Measurements from ENCODE around the gene RADIL. TPM values are rescaled to one million over a fixed set of nuclear protein-coding genes. Genes with fewer than 3 reads are reported as not detected.

RADIL gene, protein sequence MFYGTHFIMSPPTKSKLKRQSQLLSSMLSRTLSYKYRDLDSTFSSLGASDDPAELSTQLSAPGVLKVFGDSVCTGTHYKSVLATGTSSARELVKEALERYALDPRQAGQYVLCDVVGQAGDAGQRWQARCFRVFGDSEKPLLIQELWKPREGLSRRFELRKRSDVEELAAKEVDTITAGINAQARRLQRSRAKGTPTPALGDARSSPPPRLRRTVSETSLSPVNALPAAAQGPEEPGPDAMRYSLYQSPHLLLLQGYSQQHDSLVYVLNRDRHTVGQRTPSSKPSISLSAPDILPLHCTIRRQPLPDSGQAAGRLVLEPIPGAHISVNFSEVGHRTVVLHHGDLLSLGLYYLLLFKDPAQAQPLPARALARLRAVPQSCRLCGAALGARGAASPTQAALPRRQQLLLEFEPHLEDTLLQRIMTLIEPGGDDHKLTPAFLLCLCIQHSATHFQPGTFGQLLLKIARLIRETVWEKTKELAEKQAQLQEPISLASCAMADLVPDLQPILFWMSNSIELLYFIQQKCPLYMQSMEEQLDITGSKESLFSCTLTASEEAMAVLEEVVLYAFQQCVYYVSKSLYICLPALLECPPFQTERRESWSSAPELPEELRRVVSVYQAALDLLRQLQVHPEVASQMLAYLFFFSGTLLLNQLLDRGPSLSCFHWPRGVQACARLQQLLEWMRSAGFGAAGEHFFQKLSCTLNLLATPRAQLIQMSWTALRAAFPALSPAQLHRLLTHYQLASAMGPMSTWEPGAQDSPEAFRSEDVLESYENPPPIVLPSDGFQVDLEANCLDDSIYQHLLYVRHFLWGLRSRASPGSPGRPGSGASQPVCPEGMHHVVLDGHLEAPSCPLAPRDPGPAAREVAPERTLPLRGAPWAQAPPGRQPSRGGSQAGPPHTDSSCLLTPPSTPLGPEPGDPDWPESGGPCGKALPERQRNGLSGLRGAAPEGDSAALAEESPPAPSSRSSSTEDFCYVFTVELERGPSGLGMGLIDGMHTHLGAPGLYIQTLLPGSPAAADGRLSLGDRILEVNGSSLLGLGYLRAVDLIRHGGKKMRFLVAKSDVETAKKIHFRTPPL
- total RNA-seq, result under 1 TPM; 0.17 to 0.28 TPM

DNA sequence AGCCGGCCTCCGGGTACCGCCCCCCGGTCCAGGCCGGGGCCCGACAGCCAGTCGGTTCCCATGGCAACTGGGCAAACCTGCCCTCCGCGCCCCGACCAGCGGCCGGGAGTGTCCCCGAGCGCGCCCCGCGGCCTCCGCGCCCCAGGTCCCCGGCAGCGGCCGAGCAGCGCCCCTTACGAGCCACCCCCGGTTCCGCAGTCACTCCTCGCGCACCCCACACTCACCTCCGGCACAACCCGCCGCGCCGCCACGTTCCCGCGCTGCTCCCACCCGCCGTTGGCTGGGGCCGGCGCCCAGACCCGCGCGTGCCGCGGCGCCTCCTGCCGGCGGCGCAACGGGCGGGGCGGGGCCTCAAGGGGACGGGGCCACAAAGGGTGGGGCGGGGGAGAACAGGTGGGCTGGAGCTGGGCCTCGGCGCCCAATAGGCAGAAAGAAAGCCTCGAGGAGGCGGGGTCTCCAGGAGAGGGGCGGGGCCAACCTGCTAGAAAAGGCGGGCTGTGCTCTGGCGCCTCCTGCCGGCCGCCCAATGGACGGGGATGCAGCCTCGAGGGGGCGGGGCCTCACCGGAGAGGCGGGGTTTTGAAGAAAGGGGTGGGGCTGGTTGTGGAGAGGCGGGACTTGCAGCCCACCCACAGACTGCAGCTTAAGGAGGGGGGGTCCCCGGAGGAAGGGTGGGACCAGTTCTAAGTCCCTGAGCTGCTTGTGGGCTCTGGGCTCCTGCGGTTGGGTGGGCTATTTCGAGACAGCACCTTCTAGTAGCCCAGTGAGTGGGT, at the start of gene RADIL:
RADIL (minus strand) TSS at position 345 of the 773 bp plus-strand sequence. CDS start 5,577 bp downstream, outside the sequence.
- Mint-ChIP-seq H3K36me3 (no peaks in the 10 kb centered on the region), H3K4me3 (peak within 1 kb of the TSS; percentile 52), H3K9me3 (no peaks in the 10 kb centered on the region), H3K27me3 (peaks cover 34% of the 10 kb centered on the region), H3K4me1 (peaks cover 4% of the 10 kb centered on the region), H3K27ac (no peak within 1 kb of the TSS)
- DNase-seq (peak; percentile 95), ATAC-seq (ENCODE audit: low read depth) (peak; percentile 96)
- POLR2A ChIA-PET, result interaction anchor here (1.3 kb wide), 1 partner anchor 108 kb away, joined by 4 read pairs; the partner anchor contains the start of gene AP5Z1

DNA sequence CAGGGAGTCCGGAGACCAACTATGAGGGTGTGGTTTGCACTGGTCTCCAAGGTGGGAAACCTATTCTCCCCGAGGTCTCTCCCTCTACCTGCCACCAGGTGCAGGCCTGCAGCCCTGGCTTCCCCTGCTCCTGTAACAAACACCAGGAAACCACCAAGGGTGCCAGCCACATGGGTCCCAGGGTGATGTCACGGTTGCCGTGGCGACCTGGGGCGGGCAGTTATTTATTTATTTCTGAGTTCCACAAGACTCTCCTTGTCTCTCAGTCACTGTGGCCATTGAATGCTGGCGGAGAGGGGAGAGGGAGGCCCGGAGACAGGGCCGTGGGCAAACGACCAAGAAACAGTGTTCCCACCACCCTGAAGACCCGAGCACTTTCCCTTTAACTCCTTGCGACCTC, 48.4 kb upstream of the RADIL start:
- peaks cover 1% of the 10 kb centered on the region for H3K27me3 Mint-ChIP-seq
- no peaks in the 10 kb centered on the region for H3K36me3 Mint-ChIP-seq
- ATAC-seq (ENCODE audit: low read depth), result no peak
- H3K4me3 Mint-ChIP-seq, result no peak overlapping the region
- DNase-seq, result no peak
- H3K27ac Mint-ChIP-seq, result no peak overlapping the region
- POLR2A ChIA-PET, result no interaction called here
- H3K9me3 Mint-ChIP-seq, result no peaks in the 10 kb centered on the region
- no peaks in the 10 kb centered on the region for H3K4me1 Mint-ChIP-seq

DNA sequence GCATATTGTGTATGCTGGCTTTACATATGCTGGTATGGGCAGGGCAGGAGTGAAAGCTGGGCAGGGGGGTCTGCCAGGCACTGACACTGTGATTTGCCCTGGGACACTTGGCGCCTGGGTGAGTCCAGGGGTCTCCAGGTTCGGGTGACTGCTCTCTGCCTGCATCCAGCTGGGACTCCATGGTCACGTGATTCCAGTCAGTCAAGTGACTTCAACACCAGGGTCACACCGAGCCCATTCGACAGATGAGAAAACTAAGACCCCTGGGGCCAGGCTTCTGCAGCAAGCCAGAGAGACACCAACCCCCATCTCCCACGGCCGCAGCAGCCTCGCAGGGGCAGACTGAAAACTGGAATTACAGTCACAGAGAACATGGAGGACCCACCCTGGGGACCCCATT, 45.5 kb upstream of the RADIL start:
- Mint-ChIP-seq H3K4me3 (no peak overlapping the region), H3K36me3 (no peaks in the 10 kb centered on the region), H3K27me3 (peaks cover 3% of the 10 kb centered on the region), H3K27ac (no peak overlapping the region), H3K4me1 (no peaks in the 10 kb centered on the region), H3K9me3 (no peaks in the 10 kb centered on the region)
- ATAC-seq (ENCODE audit: low read depth) (no peak), DNase-seq (no peak)
- POLR2A ChIA-PET, result no interaction called here

DNA sequence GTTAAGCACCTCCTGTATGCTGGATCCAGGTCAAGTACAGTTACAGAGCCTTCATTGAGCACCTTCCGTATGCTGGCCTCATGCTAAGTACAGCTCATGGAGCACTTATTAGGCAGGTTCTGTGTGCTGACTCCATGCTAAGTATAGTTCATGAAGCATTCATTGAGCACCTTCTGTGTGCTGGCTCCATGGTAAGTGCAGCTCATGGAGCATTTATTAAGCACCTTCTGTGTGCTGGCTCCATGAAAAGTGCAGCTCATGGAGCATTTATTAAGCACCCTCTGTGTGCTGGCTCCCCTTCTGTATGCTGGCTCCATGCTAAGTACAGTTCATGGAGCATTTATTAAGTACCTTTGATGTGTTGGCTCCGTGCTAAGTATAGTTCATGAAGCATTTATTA, 44.9 kb upstream of the RADIL start:
- Mint-ChIP-seq H3K9me3 (no peaks in the 10 kb centered on the region), H3K4me1 (no peaks in the 10 kb centered on the region), H3K27ac (no peak overlapping the region), H3K36me3 (no peaks in the 10 kb centered on the region), H3K27me3 (peaks cover 3% of the 10 kb centered on the region), H3K4me3 (no peak overlapping the region)
- POLR2A ChIA-PET, result interaction anchor here (0.5 kb wide), 1 partner anchor 461 kb away, joined by 3 read pairs; no protein-coding TSS in a partner anchor
- ATAC-seq (ENCODE audit: low read depth) (no peak), DNase-seq (no peak)

DNA sequence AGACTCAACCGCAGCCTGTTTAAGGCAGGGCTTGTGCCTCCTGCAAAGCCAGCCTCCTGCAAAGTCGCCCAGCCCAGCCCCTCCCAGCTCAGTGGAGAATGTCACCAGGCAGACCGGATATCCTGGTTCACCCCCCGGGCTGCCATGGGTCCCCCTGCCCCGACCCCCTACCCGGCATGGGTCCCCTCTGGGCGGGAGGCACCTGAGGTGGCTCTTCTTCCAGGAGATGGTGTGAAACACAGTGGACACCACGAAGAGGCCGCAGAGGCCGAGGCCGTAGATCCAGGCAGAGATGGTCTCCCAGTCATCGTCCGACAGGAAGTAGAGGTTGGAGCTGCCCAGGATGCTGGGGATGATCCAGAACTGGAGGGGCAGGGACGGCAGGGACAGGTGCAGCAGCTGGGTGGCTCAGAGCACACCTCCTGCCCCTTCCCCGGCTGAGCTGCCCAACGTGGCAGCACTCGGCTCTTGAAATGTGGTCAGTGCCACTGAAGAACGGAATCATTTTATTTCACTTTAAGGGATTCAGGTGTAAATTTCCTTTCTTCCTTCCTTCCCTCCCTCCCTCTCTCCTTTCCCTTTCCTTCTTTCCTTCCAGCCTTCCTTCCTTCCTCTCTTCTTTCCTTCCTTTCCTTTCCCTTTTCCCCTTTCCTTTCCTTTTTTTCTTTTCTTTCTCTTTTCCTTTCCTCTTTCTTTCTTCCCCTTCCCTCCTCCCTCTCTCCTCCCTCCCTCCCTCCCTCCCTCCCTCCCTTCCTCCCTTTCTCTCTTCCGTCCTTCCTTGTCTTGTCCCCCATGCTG, 36.7 kb upstream of the RADIL start:
- no peak for DNase-seq
- no peaks in the 10 kb centered on the region for H3K4me1 Mint-ChIP-seq
- no peaks in the 10 kb centered on the region for H3K27me3 Mint-ChIP-seq
- peaks cover 3% of the 10 kb centered on the region for H3K9me3 Mint-ChIP-seq
- no peak overlapping the region for H3K4me3 Mint-ChIP-seq
- POLR2A ChIA-PET, result no interaction called here
- no peaks in the 10 kb centered on the region for H3K36me3 Mint-ChIP-seq
- no peak for ATAC-seq (ENCODE audit: low read depth)
- H3K27ac Mint-ChIP-seq, result no peak overlapping the region

DNA sequence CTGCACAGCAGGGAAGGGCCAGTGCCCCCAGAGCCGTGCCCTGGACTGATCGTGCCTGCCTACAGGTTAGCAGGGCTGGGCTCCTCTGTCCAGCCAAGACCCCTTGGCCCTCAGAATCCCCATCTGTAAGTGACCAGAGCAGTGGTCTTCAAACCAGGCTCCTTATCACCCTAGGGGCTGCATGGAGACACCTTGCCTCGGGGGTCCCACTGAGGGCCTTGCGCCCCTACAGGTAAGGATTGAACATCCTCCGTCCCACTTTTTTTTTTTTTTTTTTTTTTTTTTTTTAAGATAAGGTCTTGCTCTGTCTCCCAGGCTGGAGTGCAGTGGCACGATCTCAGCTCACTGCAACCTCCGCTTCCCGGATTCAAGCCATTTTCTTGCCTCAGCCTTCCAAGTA, 32.6 kb upstream of the RADIL start:
- Mint-ChIP-seq H3K27ac (no peak overlapping the region), H3K4me3 (no peak overlapping the region), H3K9me3 (peaks cover 3% of the 10 kb centered on the region), H3K36me3 (no peaks in the 10 kb centered on the region), H3K4me1 (no peaks in the 10 kb centered on the region), H3K27me3 (no peaks in the 10 kb centered on the region)
- no peak for DNase-seq
- POLR2A ChIA-PET, result no interaction called here
- ATAC-seq (ENCODE audit: low read depth), result no peak

DNA sequence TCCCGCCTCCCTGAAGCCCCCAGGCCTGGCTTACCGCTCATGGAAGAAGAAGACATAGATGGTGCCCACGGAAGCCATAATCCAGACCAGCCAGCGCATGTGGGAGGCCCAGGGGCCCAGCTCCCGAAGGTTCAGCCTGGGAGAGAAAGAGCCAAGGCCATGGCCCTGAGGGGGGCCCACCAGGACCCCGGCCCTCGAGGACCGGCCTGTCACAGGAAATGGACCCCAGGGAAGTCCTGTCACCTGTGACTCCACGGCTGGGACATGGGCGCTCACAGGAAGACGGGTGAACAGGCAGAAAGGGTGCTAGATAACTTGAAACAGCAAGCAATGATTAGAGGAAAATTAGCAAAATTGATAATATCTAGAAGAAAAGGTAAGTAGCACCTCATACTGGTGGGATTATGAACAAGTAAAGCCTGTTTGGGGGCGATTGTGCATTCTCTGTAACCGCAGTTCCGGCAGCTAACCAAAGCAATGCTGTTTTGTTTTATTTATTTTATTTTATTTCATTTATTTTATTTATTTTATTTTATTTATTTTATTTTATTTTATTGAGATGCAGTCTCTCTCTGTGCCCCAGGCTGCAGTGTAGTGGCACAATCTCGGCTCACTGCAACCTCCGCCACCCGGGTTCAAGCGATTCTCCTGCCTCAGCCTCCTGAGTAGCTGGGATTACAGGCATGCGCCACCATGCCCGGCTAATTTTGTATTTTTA, 27.8 kb upstream of the RADIL start:
- no peak overlapping the region for H3K4me3 Mint-ChIP-seq
- no peaks in the 10 kb centered on the region for H3K27me3 Mint-ChIP-seq
- no peaks in the 10 kb centered on the region for H3K4me1 Mint-ChIP-seq
- H3K9me3 Mint-ChIP-seq, result no peaks in the 10 kb centered on the region
- POLR2A ChIA-PET, result no interaction called here
- no peaks in the 10 kb centered on the region for H3K36me3 Mint-ChIP-seq
- no peak for DNase-seq
- ATAC-seq (ENCODE audit: low read depth), result no peak
- H3K27ac Mint-ChIP-seq, result no peak overlapping the region

DNA sequence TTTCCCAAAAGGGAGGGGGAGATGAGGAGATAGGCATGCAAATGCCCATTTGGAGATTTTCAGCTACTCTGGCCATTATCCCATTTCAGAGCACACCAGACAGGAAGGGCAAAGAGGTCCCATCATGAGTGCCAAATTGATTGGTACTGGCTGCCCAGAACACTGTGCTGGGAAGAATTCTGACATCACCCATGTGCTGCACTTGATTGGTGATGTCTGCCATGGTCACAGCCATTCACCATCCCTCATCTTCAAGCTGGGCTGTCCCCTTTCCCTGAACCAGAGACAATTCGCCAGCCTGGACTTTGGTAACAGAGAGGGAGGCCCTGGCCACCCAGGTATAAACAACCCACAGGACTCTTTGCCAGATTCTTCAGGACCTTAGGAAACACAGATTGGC, 23.2 kb upstream of the RADIL start:
- H3K4me3 Mint-ChIP-seq, result no peak overlapping the region
- POLR2A ChIA-PET, result no interaction called here

DNA sequence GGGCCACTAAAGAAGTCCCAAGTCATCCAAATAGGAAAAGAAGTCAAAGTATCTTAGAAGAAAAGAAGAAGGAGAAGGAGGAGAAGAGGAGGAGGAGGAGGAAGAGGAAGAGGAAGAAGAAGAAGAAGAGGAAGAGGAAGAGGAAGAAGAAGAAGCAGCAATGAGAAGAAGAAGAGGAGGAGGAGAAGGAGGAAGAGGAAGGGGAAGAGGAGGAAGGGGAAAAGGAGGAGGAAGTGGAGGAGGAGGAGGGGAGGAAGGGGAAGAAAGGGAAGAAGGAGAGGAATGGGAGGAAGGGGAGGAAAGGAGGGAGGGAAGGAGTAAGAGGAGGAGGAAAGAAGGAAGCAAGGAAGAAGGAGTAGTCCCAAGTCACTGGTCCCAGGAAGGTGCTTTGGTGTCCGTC, 21.7 kb upstream of the RADIL start:
- H3K27ac Mint-ChIP-seq, result no peak overlapping the region
- H3K36me3 Mint-ChIP-seq, result no peaks in the 10 kb centered on the region
- no peak overlapping the region for H3K4me3 Mint-ChIP-seq
- H3K4me1 Mint-ChIP-seq, result no peaks in the 10 kb centered on the region
- no peaks in the 10 kb centered on the region for H3K27me3 Mint-ChIP-seq
- no peak for DNase-seq
- POLR2A ChIA-PET, result no interaction called here
- ATAC-seq (ENCODE audit: low read depth), result no peak
- no peaks in the 10 kb centered on the region for H3K9me3 Mint-ChIP-seq

More for the DNA sequence above, 23.2 kb upstream of the RADIL start:
- Mint-ChIP-seq H3K4me1 (no peaks in the 10 kb centered on the region), H3K36me3 (no peaks in the 10 kb centered on the region), H3K27ac (no peak overlapping the region), H3K27me3 (no peaks in the 10 kb centered on the region), H3K9me3 (no peaks in the 10 kb centered on the region)
- DNase-seq, result no peak
- no peak for ATAC-seq (ENCODE audit: low read depth)

DNA sequence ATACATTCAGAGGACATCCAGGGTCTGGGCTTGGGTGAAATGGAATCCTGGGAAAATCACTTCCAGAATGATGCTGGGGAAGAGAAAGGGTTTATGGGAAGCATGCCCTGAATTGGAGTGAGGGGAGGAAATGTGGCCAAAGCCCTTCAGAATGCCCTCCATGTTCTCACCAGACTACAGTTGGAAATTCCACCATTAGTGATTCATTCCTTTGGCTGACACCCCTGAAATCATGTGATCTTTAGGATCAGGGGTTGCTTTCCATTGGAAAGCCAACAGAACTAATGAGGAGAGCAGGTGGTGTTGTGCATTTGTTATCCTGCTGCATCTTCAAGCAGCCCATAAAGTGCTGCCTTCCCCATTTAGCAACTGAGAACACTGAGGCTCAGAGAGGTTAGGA, 20.8 kb upstream of the RADIL start:
- ATAC-seq (ENCODE audit: low read depth) (no peak), DNase-seq (no peak)
- no peak overlapping the region for H3K27ac Mint-ChIP-seq
- POLR2A ChIA-PET, result no interaction called here
- no peaks in the 10 kb centered on the region for H3K4me1 Mint-ChIP-seq
- no peak overlapping the region for H3K4me3 Mint-ChIP-seq
- H3K27me3 Mint-ChIP-seq, result no peaks in the 10 kb centered on the region
- no peaks in the 10 kb centered on the region for H3K9me3 Mint-ChIP-seq
- no peaks in the 10 kb centered on the region for H3K36me3 Mint-ChIP-seq

DNA sequence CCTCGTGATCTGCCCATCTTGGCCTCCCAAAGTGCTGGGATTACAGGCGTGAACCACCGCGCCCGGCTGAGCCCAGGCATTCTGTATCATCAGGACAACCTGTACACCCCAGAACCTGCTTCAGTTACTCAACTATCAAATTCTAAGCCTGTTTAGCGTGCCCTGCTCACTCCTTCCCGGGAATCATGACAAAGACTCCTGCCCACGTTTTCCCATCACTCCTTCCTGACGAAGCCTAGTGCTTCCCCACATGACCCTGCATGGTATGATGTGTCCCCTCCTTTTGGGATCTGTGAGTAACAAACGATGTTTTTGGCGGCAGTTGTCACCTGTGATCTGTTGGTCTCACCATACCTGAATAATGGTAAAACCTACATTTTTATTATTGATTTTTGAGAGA, 12.2 kb upstream of the RADIL start:
- POLR2A ChIA-PET, result no interaction called here
- Mint-ChIP-seq H3K9me3 (no peaks in the 10 kb centered on the region), H3K4me1 (no peaks in the 10 kb centered on the region), H3K4me3 (no peak overlapping the region), H3K27me3 (no peaks in the 10 kb centered on the region), H3K27ac (no peak overlapping the region), H3K36me3 (no peaks in the 10 kb centered on the region)
- ATAC-seq (ENCODE audit: low read depth) (no peak), DNase-seq (no peak)

DNA sequence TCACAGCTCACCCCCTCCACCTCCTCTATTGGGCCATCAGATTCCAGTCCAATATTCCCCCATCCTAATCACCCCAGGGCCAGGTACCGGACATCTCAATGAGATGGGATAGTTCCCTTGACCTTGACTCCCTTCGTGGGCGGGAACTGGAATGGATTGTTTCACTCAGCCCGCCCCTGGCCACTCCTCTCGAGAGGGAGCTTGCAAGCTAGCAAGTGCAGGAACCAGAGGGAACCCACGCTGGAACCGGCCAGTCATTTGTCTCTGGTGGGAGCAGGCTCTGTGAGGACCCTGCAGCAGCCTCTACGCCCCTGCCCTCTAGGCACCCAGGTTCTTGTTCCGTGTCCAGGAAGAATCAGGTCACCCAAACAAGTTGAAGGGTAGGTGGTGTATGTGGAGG, 11.0 kb upstream of the RADIL start:
- no peak overlapping the region for H3K27ac Mint-ChIP-seq
- H3K4me1 Mint-ChIP-seq, result no peaks in the 10 kb centered on the region
- DNase-seq, result no peak
- POLR2A ChIA-PET, result no interaction called here
- no peak for ATAC-seq (ENCODE audit: low read depth)
- no peaks in the 10 kb centered on the region for H3K27me3 Mint-ChIP-seq
- H3K36me3 Mint-ChIP-seq, result no peaks in the 10 kb centered on the region
- no peaks in the 10 kb centered on the region for H3K9me3 Mint-ChIP-seq
- no peak overlapping the region for H3K4me3 Mint-ChIP-seq
